GM04504 (cell line): ENCODE data around the gene C14orf39.
"Not testable (repeated sequence)": the region's sequence is repeated elsewhere in the genome, so short reads cannot be mapped to it uniquely, and the experiment has no call there.

Source experiments
- DNase-seq: peaks from one replicate; pipeline ENCODE4 v3.0.0-alpha.2; 2012; ENCODE audit warnings: low read depth

The C14orf39 gene

GRCh38 chr14:60488175-60488574, 2.3 kb upstream of the C14orf39 start:
- no peak for DNase-seq

- no peak for DNase-seq
Observed at GRCh38 chr14:60487211-60487610, 1.3 kb upstream of the C14orf39 start.

GRCh38 chr14:60485057-60485597, 736 bp downstream of the C14orf39 start:
- no peak for DNase-seq

GRCh38 chr14:60482743-60483142, 3.1 kb downstream of the C14orf39 start:
- no peak for DNase-seq

GRCh38 chr14:60480248-60480647, 5.6 kb downstream of the C14orf39 start:
- not testable (repeated sequence) for DNase-seq

- DNase-seq: no peak
Observed at GRCh38 chr14:60455875-60456274, 30.0 kb downstream of the C14orf39 start.

GRCh38 chr14:60430276-60430675, 55.6 kb downstream of the C14orf39 start:
- DNase-seq: no peak

- DNase-seq: no peak
Observed at GRCh38 chr14:60420050-60420449, 65.8 kb downstream of the C14orf39 start.

- not testable (repeated sequence) for DNase-seq
Observed at GRCh38 chr14:60397550-60397949, 88.3 kb downstream of the C14orf39 start.

GRCh38 chr14:60396718-60397343, 89.0 kb downstream of the C14orf39 start:
- DNase-seq: no peak
